Measurements from ENCODE around the gene POLR1F. TPM values are rescaled to one million over a fixed set of nuclear protein-coding genes. Genes with fewer than 3 reads are reported as not detected.
A peak's percentile ranks its signal among the peaks of the same experiment; 100 is the strongest.

POLR1F gene
- total RNA-seq, 1 experiment from 2014 or later = 21.1 TPM

DNA sequence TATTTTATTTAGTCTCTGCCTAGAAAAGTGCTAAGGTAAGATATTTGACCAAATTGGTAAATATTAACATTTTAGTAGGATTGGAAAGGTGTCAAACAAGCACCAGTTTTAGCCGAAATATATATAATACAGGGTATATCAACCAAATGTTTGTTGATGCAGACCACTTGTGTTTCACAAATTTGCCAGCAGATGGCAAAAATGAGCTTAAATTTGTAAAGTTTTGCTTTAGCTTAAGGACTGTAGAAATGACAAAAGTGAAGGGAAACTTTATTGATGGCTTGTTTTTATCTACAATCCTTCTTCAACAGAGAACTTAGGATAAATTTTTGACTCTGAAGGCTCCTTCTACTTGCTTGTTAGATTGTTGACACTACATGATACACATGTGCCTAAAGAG, 4.8 kb upstream of the POLR1F start:
- peak; percentile 48; the same call in 1 of the 2 replicates for ATAC-seq
- H3K79me2 ChIP-seq (ENCODE audit: insufficient read depth, low read length) = peaks cover 1% of the 10 kb centered on the region
- DNase-seq (ENCODE audit: low read depth, low spot score) = peak; percentile 51

DNA sequence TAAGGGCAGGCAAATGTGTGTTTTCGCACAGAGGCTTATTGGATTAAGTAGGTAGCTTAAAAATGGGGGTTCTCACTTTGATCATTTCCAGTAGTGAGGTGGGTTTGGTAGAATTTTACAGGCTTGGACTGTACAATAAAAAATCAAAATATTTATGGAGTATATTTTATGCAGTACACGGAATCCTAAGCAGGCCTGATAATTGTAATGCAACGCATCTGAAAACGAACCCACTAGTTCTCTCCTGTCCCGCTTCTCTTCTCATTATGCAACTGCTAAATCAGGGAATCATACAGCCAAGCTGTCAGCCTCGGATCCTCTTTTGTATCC, 377 bp upstream of the POLR1F start:
- H3K36me3 ChIP-seq (ENCODE audit: control insufficient read depth in 1 of 2, insufficient read depth in 2 of 2, low read length in 2 of 2) = no peaks in the 10 kb centered on the region
- intact Hi-C loops (cut with micrococcal nuclease) = loop anchor here (1.0 kb wide), 1 partner anchor 889 kb away; no protein-coding TSS in a partner anchor
- no peaks in the 10 kb centered on the region for H3K9me3 ChIP-seq (ENCODE audit: control insufficient read depth in 1 of 2, insufficient read depth in 1 of 2, low read depth in 1 of 2, low read length in 2 of 2)
- CTCF ChIA-PET = interaction anchor here (0.6 to 1.4 kb wide), 6 partner anchors 11 to 1352 kb away, joined by 3 to 14 read pairs (median 3); no protein-coding TSS in a partner anchor
- BruUV-seq (replicated peaks) = no TSS peak
- peak; percentile 32 for ATAC-seq
- peak overlapping the region; percentile 69 for H3K4me2 ChIP-seq (ENCODE audit: low read length)
- peaks cover 46% of the 10 kb centered on the region for H3K79me2 ChIP-seq (ENCODE audit: insufficient read depth, low read length)
- no peaks in the 10 kb centered on the region for H3K27me3 ChIP-seq (ENCODE audit: insufficient read depth, low read length)
- no peak for DNase-seq (ENCODE audit: low read depth, low spot score)
- peaks cover 0 to 17% of the 10 kb centered on the region in 2 experiments; a peak in 2 of 4 replicates for H3K4me1 ChIP-seq (ENCODE audit: control insufficient read depth in 1 of 2, insufficient read depth in 2 of 2, low read length in 2 of 2)
- no peaks in the 10 kb centered on the region for H4K20me1 ChIP-seq (ENCODE audit: insufficient read depth)
- no peaks in the 10 kb centered on the region for H3K9me2 ChIP-seq (ENCODE audit: insufficient read depth)
- RAD21 ChIA-PET (ENCODE audit: low non-redundant PET in 1 of 2, low total read pairs in 2 of 2, uncharacterized antibody in 2 of 2, unreplicated experiment in 2 of 2) = interaction anchor here (0.7 to 1.0 kb wide), 2 partner anchors 621 to 889 kb away, joined by 3 to 5 read pairs; no protein-coding TSS in a partner anchor
- H3K4me3 ChIP-seq (replicated peaks in 1 of 2; ENCODE audit: low read depth in 1 of 2, low read length in 2 of 2) = peak overlapping the region; percentile 62 to 95
- H3K9ac ChIP-seq (ENCODE audit: low read length) = peak overlapping the region; percentile 87
- no peak overlapping the region for H3K27ac ChIP-seq (ENCODE audit: low read depth, low read length)
- peak overlapping the region; percentile 96 for H2AFZ ChIP-seq (ENCODE audit: low read depth, low read length, poor library complexity, severe bottlenecking)
- POLR2A ChIA-PET = interaction anchor here (1.0 to 1.4 kb wide), 3 partner anchors 9 to 889 kb away, joined by 3 to 4 read pairs (median 3); no protein-coding TSS in a partner anchor
- TF ChIP-seq CBX3 (IDR thresholded peaks at IDR 0.05; ENCODE audit: low read depth) (no peak), ZFX (IDR thresholded peaks at IDR 0.05) (no peak), EZH2 (IDR thresholded peaks at IDR 0.05) (no peak), SRF (IDR thresholded peaks at IDR 0.05; ENCODE audit: low read depth) (no peak), ELF1 (IDR thresholded peaks at IDR 0.05; ENCODE audit: borderline replicate concordance, low read depth) (no peak), SP1 (IDR thresholded peaks at IDR 0.05; ENCODE audit: low read depth) (no peak), YY1 (IDR thresholded peaks at IDR 0.05; ENCODE audit: extremely low read depth, insufficient replicate concordance, low read depth, low read length) (no peak), SIN3A (IDR thresholded peaks at IDR 0.05; ENCODE audit: low read depth) (no peak), FOSL1 (IDR thresholded peaks at IDR 0.05; ENCODE audit: low read depth) (no peak), EZH2phosphoT487 (IDR thresholded peaks at IDR 0.05; ENCODE audit: borderline replicate concordance) (no peak)
- TF ChIP-seq, protein P1, sequence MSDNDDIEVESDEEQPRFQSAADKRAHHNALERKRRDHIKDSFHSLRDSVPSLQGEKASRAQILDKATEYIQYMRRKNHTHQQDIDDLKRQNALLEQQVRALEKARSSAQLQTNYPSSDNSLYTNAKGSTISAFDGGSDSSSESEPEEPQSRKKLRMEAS (IDR thresholded peaks at IDR 0.05) = no peak
- TF ChIP-seq, protein P2, sequence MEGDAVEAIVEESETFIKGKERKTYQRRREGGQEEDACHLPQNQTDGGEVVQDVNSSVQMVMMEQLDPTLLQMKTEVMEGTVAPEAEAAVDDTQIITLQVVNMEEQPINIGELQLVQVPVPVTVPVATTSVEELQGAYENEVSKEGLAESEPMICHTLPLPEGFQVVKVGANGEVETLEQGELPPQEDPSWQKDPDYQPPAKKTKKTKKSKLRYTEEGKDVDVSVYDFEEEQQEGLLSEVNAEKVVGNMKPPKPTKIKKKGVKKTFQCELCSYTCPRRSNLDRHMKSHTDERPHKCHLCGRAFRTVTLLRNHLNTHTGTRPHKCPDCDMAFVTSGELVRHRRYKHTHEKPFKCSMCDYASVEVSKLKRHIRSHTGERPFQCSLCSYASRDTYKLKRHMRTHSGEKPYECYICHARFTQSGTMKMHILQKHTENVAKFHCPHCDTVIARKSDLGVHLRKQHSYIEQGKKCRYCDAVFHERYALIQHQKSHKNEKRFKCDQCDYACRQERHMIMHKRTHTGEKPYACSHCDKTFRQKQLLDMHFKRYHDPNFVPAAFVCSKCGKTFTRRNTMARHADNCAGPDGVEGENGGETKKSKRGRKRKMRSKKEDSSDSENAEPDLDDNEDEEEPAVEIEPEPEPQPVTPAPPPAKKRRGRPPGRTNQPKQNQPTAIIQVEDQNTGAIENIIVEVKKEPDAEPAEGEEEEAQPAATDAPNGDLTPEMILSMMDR (IDR thresholded peaks at IDR 0.05 in 2 of 3, conservative IDR thresholded peaks at IDR 0.05 in 1 of 3; ENCODE audit: borderline replicate concordance in 1 of 3, insufficient read depth in 1 of 3, low read depth in 2 of 3, low read length in 2 of 3) = no peak

More for the DNA sequence above, 4.8 kb upstream of the POLR1F start:
- ChIA-PET CTCF (interaction anchor here (0.6 to 4.7 kb wide), 28 partner anchors 8 to 1540 kb away, joined by 3 to 95 read pairs (median 4); partner anchors contain the start of gene ITGB8), POLR2A (interaction anchor here (1.3 kb wide), 1 partner anchor 885 kb away, joined by 6 read pairs; no protein-coding TSS in a partner anchor), RAD21 (ENCODE audit: low non-redundant PET in 1 of 2, low total read pairs in 2 of 2, uncharacterized antibody in 2 of 2, unreplicated experiment in 2 of 2) (interaction anchor here (0.6 to 1.5 kb wide), 7 partner anchors 34 to 885 kb away, joined by 3 to 23 read pairs (median 4); no protein-coding TSS in a partner anchor)
- no peaks in the 10 kb centered on the region for H3K36me3 ChIP-seq (ENCODE audit: control insufficient read depth in 1 of 2, insufficient read depth in 2 of 2, low read length in 2 of 2)
- intact Hi-C loops (cut with micrococcal nuclease) = loop anchor here (1.0 kb wide), 1 partner anchor 885 kb away; no protein-coding TSS in a partner anchor
- H3K27ac ChIP-seq (ENCODE audit: low read depth, low read length) = no peak overlapping the region
- peaks cover 0 to 7% of the 10 kb centered on the region in 2 experiments; a peak in 2 of 4 replicates for H3K4me1 ChIP-seq (ENCODE audit: control insufficient read depth in 1 of 2, insufficient read depth in 2 of 2, low read length in 2 of 2)
- no peaks in the 10 kb centered on the region for H3K9me3 ChIP-seq (ENCODE audit: control insufficient read depth in 1 of 2, insufficient read depth in 1 of 2, low read depth in 1 of 2, low read length in 2 of 2)
- H3K27me3 ChIP-seq (ENCODE audit: insufficient read depth, low read length) = no peaks in the 10 kb centered on the region
- no peak overlapping the region for H3K4me2 ChIP-seq (ENCODE audit: low read length)
- BruUV-seq (replicated peaks) = no TSS peak
- H3K9me2 ChIP-seq (ENCODE audit: insufficient read depth) = no peaks in the 10 kb centered on the region
- TF ChIP-seq CBX3 (IDR thresholded peaks at IDR 0.05; ENCODE audit: low read depth) (no peak), POLR2AphosphoS5 (IDR thresholded peaks at IDR 0.05; ENCODE audit: low read depth, low read length) (no peak), RAD21 (IDR thresholded peaks at IDR 0.05; ENCODE audit: low read depth) (peak; percentile 64)
- TF ChIP-seq, protein P2 (IDR thresholded peaks at IDR 0.05 in 2 of 3, conservative IDR thresholded peaks at IDR 0.05 in 1 of 3; ENCODE audit: borderline replicate concordance in 1 of 3, insufficient read depth in 1 of 3, low read depth in 2 of 3, low read length in 2 of 3) = peak; percentile 50 to 74 (median 53); a peak in 5 of 6 replicates
- H2AFZ ChIP-seq (ENCODE audit: low read depth, low read length, poor library complexity, severe bottlenecking) = peak overlapping the region; percentile 13
- H3K9ac ChIP-seq (ENCODE audit: low read length) = no peak overlapping the region
- H4K20me1 ChIP-seq (ENCODE audit: insufficient read depth) = no peaks in the 10 kb centered on the region
- no peak overlapping the region for H3K4me3 ChIP-seq (replicated peaks in 1 of 2; ENCODE audit: low read depth in 1 of 2, low read length in 2 of 2)
